ENCODE measurements around the gene GREB1. TPM values are rescaled to one million over a fixed set of nuclear protein-coding genes. Genes with fewer than 3 reads are reported as not detected.

The GREB1 gene
- total RNA-seq (2016; rRNA removed; fragmentation: Illumina TruSeq; extraction: Trizol) (61.2 and 64.2 TPM in 2 replicates), polyA plus RNA-seq (2011; rRNA removed) (26.8 and 31.3 TPM in 2 replicates), polyA minus RNA-seq (2011; rRNA and poly(A)+ RNA removed; ENCODE audit: low replicate concordance) (1.5 and 97.9 TPM in 2 replicates), Bru-seq, nascent RNA (percentile 97 among the genes with signal in this experiment), BruChase-seq, experiment 1, labeled RNA remaining after a 6-hour chase (percentile 96 among the genes with signal in this experiment), BruChase-seq, experiment 2, labeled RNA remaining after a 2-hour chase (percentile 97 among the genes with signal in this experiment)
- total RNA-seq (2016; cell fraction: cytosol; rRNA removed; fragmentation: Illumina TruSeq; extraction: Trizol; ENCODE audit: low read depth): 22.9 and 28.7 TPM in 2 replicates
- total RNA-seq (2016; cell fraction: insoluble cytoplasmic fraction; rRNA removed; fragmentation: Illumina TruSeq; extraction: Trizol): 62.9 and 63.8 TPM in 2 replicates
- total RNA-seq (2016; cell fraction: membrane; rRNA removed; fragmentation: Illumina TruSeq; extraction: Trizol): 43.0 and 57.1 TPM in 2 replicates
- 118 and 132 TPM in 2 replicates for total RNA-seq (2016; cell fraction: nucleus; rRNA removed; fragmentation: Illumina TruSeq; extraction: Trizol)
- 20.4 and 21.0 TPM in 2 replicates for polyA plus RNA-seq (2011; cell fraction: cytosol; rRNA removed)
- polyA plus RNA-seq (2011; cell fraction: nucleus; rRNA removed): 110 and 130 TPM in 2 replicates
- polyA plus RNA-seq (2012): 47.0 and 84.0 TPM in 2 replicates
- polyA plus RNA-seq (2016; cell fraction: cytosol; fragmentation: Illumina TruSeq; extraction: Trizol; ENCODE audit: low read depth): 10.7 and 14.3 TPM in 2 replicates
- 38.8 and 51.0 TPM in 2 replicates for polyA plus RNA-seq (2016; cell fraction: insoluble cytoplasmic fraction; fragmentation: Illumina TruSeq; extraction: Trizol; ENCODE audit: low read depth)
- polyA plus RNA-seq (2016; cell fraction: membrane; fragmentation: Illumina TruSeq; extraction: Trizol; ENCODE audit: low read depth): 17.8 and 18.3 TPM in 2 replicates
- polyA plus RNA-seq (2016; cell fraction: nucleus; fragmentation: Illumina TruSeq; extraction: Trizol; ENCODE audit: insufficient read depth, low read depth): 158 and 174 TPM in 2 replicates
- 60.3 and 64.2 TPM in 2 replicates for polyA minus RNA-seq (2011; cell fraction: cytosol; rRNA and poly(A)+ RNA removed)
- polyA minus RNA-seq (2011; cell fraction: nucleus; rRNA and poly(A)+ RNA removed): 142 and 160 TPM in 2 replicates
- long read RNA-seq, experiment 1, partial matches to known transcripts: 10 of 23 reads
- long read RNA-seq, experiment 1, other reads (novel, unspliced or antisense): 13 of 23 reads
- long read RNA-seq, experiment 2, partial matches to known transcripts: 16 of 65 reads
- long read RNA-seq, experiment 2, other reads (novel, unspliced or antisense): 49 of 65 reads

GRCh38 chr2:11533278-11534070, at the start of gene GREB1:
Gene GREB1 (plus strand): TSS chr2:11534045. CDS start chr2:11556615, 22,570 bp downstream.
- Histone ChIP-seq H3K27me3 (ENCODE audit: control insufficient read depth in 1 of 2, insufficient read depth in 2 of 2, low read length in 2 of 2) (no peaks in the 10 kb centered on the region), H3K9ac (ENCODE audit: insufficient read depth, low read depth, low read length) (no peak within 1 kb of the TSS), H3K36me3 (replicated peaks in 1 of 2; ENCODE audit: control insufficient read depth in 1 of 2, insufficient read depth in 2 of 2, low read length in 2 of 2) (peaks cover 0 to 5% of the 10 kb centered on the region in 2 experiments; a peak in 1 of 5 replicates), H3K79me2 (ENCODE audit: insufficient read depth, low read length) (peaks cover 87% of the 10 kb centered on the region), H4K20me1 (ENCODE audit: insufficient read depth, low read length) (no peaks in the 10 kb centered on the region), H3K4me1 (ENCODE audit: insufficient read depth, low read length) (peaks cover 89% of the 10 kb centered on the region), H2AFZ (ENCODE audit: low read length) (no peak within 1 kb of the TSS), H3K27ac (ENCODE audit: extremely low read length, insufficient read depth, low read length) (peak within 1 kb of the TSS; percentile 59), H3K9me3 (ENCODE audit: low read length) (no peaks in the 10 kb centered on the region), H3K4me2 (ENCODE audit: low read depth, low read length) (peak within 1 kb of the TSS; percentile 52), H3K4me3 (replicated peaks in 1 of 3; ENCODE audit: insufficient read depth in 1 of 3, low read depth in 2 of 3, low read length in 3 of 3) (peak within 1 kb of the TSS in 1 of 3 experiments; percentile 3; a peak in 1 of 6 replicates)
- 38% methylated on average over 9 of the region's 9 CpGs for WGBS (ENCODE audit: low lambda C conversion rate)
- in situ Hi-C loops (cut with HindIII; ENCODE audit: extremely low pct_ligation_motif_present, low pct_unique_long_range_greater_than_20kb) (no loop called here), intact Hi-C loops (cut with micrococcal nuclease; ENCODE audit: unreplicated experiment) (loop anchor here (10.0 kb wide), 1 partner anchor 169 kb away; no protein-coding TSS in a partner anchor)
- no TSS peak for BruUV-seq (replicated peaks)
- DNase-seq (ENCODE audit: low spot score) (peak; percentile 68), FAIRE-seq (peak; percentile 77), ATAC-seq (peak; percentile 58)
- POLR2A ChIA-PET: interaction anchor here (1.0 to 5.2 kb wide), 10 partner anchors 10 to 68 kb away, joined by 3 to 48 read pairs (median 4); partner anchors contain the start of gene E2F6
- CTCF ChIA-PET (ENCODE audit: low intra/inter-chr PET ratio, low total read pairs): no interaction called here
- TF ChIP-seq ZNF326 (CRISPR knock-in tag; IDR thresholded peaks at IDR 0.05; ENCODE audit: borderline replicate concordance): no peak
- TF ChIP-seq DR1 (CRISPR knock-in tag; IDR thresholded peaks at IDR 0.05): no peak
- no peak for TF ChIP-seq ATRX (CRISPR knock-in tag; IDR thresholded peaks at IDR 0.05; ENCODE audit: borderline replicate concordance)
- TF ChIP-seq ZBED4 (CRISPR knock-in tag; IDR thresholded peaks at IDR 0.05; ENCODE audit: borderline replicate concordance): peak; percentile 33; the same call in 1 of the 2 replicates
- TF ChIP-seq PLSCR1 (CRISPR knock-in tag; IDR thresholded peaks at IDR 0.05; ENCODE audit: borderline replicate concordance): no peak
- TF ChIP-seq STAT5B (CRISPR knock-in tag; IDR thresholded peaks at IDR 0.05): no peak

Measured in HepG2 (cell line).